Eye (tissue), 1 donor: ENCODE data around the gene SLC38A8.

Experiments
- DNase-seq: peaks from one replicate; pipeline ENCODE4 v3.0.0-alpha.2; 2015

Gene SLC38A8

DNA sequence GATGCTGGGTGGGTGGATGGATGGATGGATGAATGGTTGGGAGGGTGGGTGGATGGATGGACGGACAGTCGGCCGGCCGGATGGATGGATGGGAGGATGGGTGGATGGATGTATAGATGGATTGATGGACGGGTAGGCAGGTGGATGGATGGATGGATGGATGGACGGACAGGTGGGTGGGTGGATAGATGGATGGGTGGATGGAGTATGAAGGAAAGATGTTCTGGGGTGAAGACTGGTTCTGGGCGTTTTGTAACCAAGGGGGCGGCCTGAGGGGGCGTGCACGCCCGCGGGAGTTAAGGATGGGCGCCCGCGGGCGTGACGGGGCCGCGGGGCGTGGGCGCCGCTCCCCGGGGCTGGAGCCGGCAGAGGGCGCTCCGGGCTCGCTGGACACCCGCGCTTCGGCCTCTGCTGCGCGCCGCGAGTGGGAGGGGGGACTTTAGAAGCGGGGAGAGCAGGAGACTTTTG, 74.7 kb downstream of the SLC38A8 start, which contains the start of gene NECAB2:
TSS of gene NECAB2 (plus strand) at position 407 of the 468 bp plus-strand sequence. CDS start 405 bp downstream, outside the sequence.
- DNase-seq, result peak; percentile 79

DNA sequence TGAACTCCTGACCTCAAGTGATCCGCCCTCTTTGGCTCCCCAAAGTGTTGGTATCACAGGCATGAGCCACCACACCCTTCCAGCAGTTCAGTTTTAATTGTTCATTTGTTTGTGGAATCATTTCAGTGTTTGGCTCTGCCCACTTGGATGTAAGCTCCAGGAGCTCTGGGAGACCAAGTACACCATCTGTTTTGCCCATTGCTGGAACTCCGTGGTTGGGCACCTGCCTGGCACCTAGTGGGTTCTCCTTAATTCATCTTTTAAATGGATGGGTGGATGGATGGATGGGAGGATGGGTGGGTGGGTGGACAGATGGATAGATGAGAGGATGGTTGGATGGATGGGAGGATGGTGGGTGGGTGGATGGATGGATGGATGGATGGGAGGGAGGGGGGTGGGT, 75.5 kb downstream of the SLC38A8 start:
- DNase-seq, result no peak

DNA sequence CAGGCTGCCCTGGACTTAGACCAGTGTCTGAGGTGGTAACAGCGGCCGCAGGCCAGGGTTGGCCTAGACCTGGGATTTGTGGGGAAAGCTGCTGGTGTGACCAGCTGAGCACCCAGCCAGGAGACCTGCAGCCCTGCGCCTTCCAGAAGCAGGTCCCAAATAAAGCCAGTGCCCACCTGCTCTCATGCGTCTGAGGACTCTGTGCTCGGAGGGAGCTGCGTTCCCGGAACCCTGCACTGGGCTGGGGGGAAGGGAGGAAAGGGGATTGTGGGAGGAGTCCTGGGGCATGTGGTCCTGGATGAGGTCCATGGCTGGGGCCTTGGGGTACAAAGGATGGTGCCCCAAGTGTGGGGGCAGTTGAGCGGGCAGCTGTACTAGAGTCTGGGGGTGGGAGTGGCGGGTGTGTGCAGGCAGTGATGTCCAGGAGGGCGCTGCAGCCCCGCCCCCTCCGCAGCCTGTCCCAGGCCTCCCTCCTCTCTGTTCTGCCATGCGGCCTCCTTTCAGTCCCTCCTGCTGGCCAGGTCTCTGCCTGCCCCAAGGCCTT, 76.4 kb downstream of the SLC38A8 start:
- no peak for DNase-seq

DNA sequence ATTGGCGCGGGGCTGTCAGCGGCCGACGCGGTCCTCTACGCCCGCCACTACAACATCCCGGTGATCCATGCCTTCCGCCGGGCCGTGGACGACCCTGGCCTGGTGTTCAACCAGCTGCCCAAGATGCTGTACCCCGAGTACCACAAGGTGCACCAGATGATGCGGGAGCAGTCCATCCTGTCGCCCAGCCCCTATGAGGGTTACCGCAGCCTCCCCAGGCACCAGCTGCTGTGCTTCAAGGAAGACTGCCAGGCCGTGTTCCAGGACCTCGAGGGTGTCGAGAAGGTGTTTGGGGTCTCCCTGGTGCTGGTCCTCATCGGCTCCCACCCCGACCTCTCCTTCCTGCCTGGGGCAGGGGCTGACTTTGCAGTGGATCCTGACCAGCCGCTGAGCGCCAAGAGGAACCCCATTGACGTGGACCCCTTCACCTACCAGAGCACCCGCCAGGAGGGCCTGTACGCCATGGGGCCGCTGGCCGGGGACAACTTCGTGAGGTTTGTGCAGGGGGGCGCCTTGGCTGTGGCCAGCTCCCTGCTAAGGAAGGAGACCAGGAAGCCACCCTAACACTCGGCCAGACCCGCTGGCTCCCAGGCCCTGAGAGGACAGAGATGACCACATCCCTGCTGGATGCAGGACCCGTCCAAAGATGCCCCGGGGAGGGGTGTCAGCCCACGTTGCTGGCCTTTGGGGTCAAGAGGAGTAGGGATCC, 77.0 kb downstream of the SLC38A8 start:
- DNase-seq, result no peak

DNA sequence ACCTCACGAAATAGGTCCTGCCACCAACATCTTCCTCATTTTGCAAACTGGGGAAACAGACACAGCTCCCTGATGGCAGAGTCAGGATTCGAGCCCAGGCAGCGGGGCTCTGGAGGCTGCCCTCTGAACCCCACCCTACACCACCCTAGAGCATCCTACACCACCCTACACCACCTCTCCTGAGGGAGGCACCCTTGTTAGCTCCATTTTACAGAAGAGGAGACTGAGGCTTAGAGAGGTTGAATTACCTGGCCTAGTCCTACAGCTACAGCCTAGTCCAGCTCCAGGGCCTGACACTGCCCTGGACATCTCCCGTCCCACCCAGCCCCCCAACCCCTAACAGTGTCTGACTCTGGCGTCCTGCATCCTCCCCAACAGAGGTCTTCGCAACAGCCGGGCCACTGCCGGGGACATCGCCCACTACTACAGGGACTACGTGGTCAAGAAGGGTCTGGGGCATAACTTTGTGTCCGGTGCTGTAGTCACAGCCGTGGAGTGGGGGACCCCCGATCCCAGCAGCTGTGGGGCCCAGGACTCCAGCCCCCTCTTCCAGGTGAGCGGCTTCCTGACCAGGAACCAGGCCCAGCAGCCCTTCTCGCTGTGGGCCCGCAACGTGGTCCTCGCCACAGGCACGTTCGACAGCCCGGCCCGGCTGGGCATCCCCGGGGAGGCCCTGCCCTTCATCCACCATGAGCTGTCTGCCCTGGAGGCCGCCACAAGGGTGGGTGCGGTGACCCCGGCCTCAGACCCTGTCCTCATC, 77.7 kb downstream of the SLC38A8 start:
- no peak for DNase-seq

DNA sequence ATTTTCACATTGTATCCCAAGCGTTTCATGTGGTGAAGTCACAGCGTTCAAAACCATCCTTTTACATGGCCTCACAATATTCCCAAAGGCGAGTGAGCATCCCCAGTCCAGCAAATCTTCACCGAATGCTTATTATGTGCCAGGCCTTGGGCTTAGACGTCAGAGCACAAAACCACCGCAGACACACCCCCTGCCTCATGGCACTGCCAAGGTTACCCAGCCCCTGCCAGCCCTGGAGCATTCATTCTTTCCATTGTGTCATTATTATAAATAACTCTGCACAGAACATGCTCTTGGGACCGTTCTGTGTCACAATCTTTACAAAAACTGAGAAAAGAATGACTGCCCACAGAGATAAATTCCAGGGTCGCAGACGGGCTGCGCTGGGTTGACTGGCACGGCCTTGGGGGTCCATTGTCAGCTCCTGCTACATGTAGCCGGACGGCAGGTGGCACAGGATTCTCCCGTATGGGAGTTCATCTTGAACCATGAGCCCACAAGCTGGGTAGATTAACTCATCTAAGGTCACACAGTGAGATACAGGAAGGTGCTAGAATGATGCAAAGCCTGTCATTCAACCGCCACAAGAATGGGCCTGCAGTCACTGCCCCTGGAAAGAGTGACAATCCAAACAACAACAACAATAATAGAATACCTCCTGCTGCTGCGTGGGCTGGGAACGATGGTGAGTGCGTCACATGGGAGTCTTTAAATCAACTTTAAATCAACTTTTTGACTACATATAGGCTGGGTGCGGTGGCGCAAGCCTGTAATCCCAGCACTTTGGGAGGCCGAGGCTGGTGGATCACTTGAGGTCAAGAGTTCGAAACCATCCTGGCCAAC, 79.1 kb downstream of the SLC38A8 start:
- no peak for DNase-seq

- no peak for DNase-seq
These were observed 81.0 kb downstream of the SLC38A8 start for GRCh38 chr16:83961591-83961990.

DNA sequence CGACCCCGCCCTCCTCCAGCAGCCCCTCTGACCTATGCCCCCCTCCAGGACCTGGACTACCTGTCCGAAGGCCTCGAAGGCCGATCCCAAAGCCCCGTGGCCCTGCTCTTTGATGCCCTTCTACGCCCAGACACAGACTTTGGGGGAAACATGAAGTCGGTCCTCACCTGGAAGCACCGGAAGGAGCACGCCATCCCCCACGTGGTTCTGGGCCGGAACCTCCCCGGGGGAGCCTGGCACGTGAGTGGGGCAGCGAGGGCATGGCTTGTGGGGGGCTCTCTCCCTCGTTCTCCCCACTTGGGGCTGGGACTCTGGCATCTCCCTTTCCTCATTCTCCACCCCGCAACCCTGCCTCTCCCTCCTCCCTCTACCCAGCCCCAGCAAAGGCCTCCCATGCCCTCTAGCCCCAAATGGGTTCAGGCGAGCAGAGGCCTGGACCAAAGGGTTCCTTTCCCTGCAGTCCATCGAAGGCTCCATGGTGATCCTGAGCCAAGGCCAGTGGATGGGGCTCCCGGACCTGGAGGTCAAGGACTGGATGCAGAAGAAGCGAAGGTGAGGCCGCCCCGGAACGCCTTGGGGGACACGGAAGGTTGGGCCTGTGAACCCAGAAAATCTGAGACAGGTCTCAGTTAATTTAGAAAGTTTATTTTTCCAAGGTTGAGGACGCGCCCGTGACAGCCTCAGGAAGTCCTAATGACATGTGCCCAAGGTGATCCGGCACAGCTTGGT, 81.9 kb downstream of the SLC38A8 start:
- DNase-seq, result no peak
